WTC11 (cell line): ENCODE data around the gene P2RY11. TPM values are rescaled to one million over a fixed set of nuclear protein-coding genes. Genes with fewer than 3 reads are reported as not detected.

ENCODE experiments used
- ATAC-seq: fragments of 200-7000 bp; cut with Tn5 transposase; 2 replicates; pipeline ENCODE4 v1.10.0; 2021; ENCODE audit warnings: mild to moderate bottlenecking, moderate library complexity
- CTCF ChIA-PET: fragments of 300-600 bp; sonication (Branson Sonifier 250); formaldehyde crosslinking; loops from one replicate; lab custom pipeline; 2021; ENCODE audit warnings: antibody characterized with exemption; lab: Charles Lee
- POLR2A ChIA-PET: fragments of 350-600 bp; sonication (Branson Sonifier 250); formaldehyde crosslinking; loops from one replicate; lab custom pipeline; 2021; ENCODE audit warnings: antibody characterized with exemption; lab: Charles Lee
- DNase-seq: peaks from one replicate; pipeline ENCODE4 v3.0.0; 2021; ENCODE audit warnings: low spot score
- H3K27ac Mint-ChIP-seq: 2 replicates; pipeline ENCODE4 v1.8.0; 2021; ENCODE audit warnings: mixed read lengths
- H3K27me3 Mint-ChIP-seq: 2 replicates; pipeline ENCODE4 v1.8.0; 2021; ENCODE audit warnings: low read depth, mild to moderate bottlenecking, moderate library complexity, mixed read lengths
- H3K36me3 Mint-ChIP-seq: 2 replicates; pipeline ENCODE4 v1.8.0; 2021; ENCODE audit warnings: mixed read lengths
- H3K4me1 Mint-ChIP-seq: 2 replicates; pipeline ENCODE4 v1.8.0; 2022; ENCODE audit warnings: mixed read lengths
- H3K4me3 Mint-ChIP-seq: 2 replicates; pipeline ENCODE4 v1.8.0; 2021; ENCODE audit warnings: mild to moderate bottlenecking, moderate library complexity, mixed read lengths
- H3K9me3 Mint-ChIP-seq: 2 replicates; pipeline ENCODE4 v1.8.0; 2021; ENCODE audit warnings: mixed read lengths
- FOXJ3 ChIP-seq: sonication (generic); formaldehyde crosslinking; IDR thresholded peaks from 2 replicates; pipeline ENCODE4 v1.9.0; 2021; ENCODE audit warnings: missing genetic modification reagents, mild to moderate bottlenecking, borderline replicate concordance
- GTF2I ChIP-seq: fragments of 250-450 bp; sonication (Bioruptor Pico); conservative IDR thresholded peaks from 2 replicates; pipeline ENCODE4 v1.4.0; 2021; ENCODE audit warnings: mild to moderate bottlenecking
- HMGA2 ChIP-seq: fragments of 250-450 bp; sonication (Bioruptor Pico); IDR thresholded peaks from 2 replicates; pipeline ENCODE4 v1.4.0; 2021; ENCODE audit warnings: mild to moderate bottlenecking, moderate library complexity
- NR2C2 ChIP-seq: sonication (generic); formaldehyde crosslinking; IDR thresholded peaks from 2 replicates; pipeline ENCODE4 v1.8.0; 2022; ENCODE audit warnings: mild to moderate bottlenecking, missing genetic modification reagents
- SMAD3 ChIP-seq: sonication (generic); formaldehyde crosslinking; IDR thresholded peaks from 2 replicates; pipeline ENCODE4 v1.8.0; 2022; ENCODE audit warnings: missing genetic modification reagents, mild to moderate bottlenecking, borderline replicate concordance
- TEAD1 ChIP-seq: sonication (generic); formaldehyde crosslinking; IDR thresholded peaks from 2 replicates; pipeline ENCODE4 v1.8.0; 2022; ENCODE audit warnings: mild to moderate bottlenecking, missing genetic modification reagents
- ZNF219 ChIP-seq: sonication (generic); formaldehyde crosslinking; IDR thresholded peaks from 2 replicates; pipeline ENCODE4 v1.8.0; 2023; ENCODE audit warnings: missing genetic modification reagents, mild to moderate bottlenecking, borderline replicate concordance
- ZNF317 ChIP-seq: sonication (generic); formaldehyde crosslinking; IDR thresholded peaks from 2 replicates; pipeline ENCODE4 v1.8.1; 2023; ENCODE audit warnings: low read depth, mild to moderate bottlenecking, moderate library complexity, missing genetic modification reagents, borderline replicate concordance
- total RNA-seq: library from RNA; stranded (reverse); gene quantifications from 3 replicates; pipeline ENCODE4 v1.2.3, GENCODE V29; 2021
- TF ChIP-seq, protein P1 (sequence below): sonication (generic); formaldehyde crosslinking; IDR thresholded peaks from 2 replicates; pipeline ENCODE4 v1.8.1; 2023; ENCODE audit warnings: mild to moderate bottlenecking, missing genetic modification reagents
- TF ChIP-seq, protein P2 (sequence below): sonication (generic); formaldehyde crosslinking; IDR thresholded peaks from 2 replicates; pipeline ENCODE4 v1.8.0; 2022; ENCODE audit warnings: missing genetic modification reagents
- TF ChIP-seq, protein P3 (sequence below): fragments of 250-450 bp; sonication (Bioruptor Pico); IDR thresholded peaks from 2 replicates; pipeline ENCODE4 v1.9.0; 2021; ENCODE audit warnings: moderate library complexity, mild to moderate bottlenecking, inconsistent platforms, borderline replicate concordance
- TF ChIP-seq, protein P4 (sequence below): sonication (generic); formaldehyde crosslinking; IDR thresholded peaks from 2 replicates; pipeline ENCODE4 v1.8.0; 2022; ENCODE audit warnings: mild to moderate bottlenecking, missing genetic modification reagents
- TF ChIP-seq, protein P5 (sequence below): fragments of 250-450 bp; sonication (Bioruptor Pico); IDR thresholded peaks from 2 replicates; pipeline ENCODE4 v1.8.0; 2021; ENCODE audit warnings: mild to moderate bottlenecking
- TF ChIP-seq, protein P6 (sequence below): fragments of 250-450 bp; sonication (Bioruptor Pico); IDR thresholded peaks from 2 replicates; pipeline ENCODE4 v1.9.0; 2021; ENCODE audit warnings: mild to moderate bottlenecking
- TF ChIP-seq, protein P7 (sequence below): fragments of 250-450 bp; sonication (Bioruptor Pico); IDR thresholded peaks from 2 replicates; pipeline ENCODE4 v1.9.0; 2021; ENCODE audit warnings: mild to moderate bottlenecking, borderline replicate concordance
- TF ChIP-seq, protein P8 (sequence below): sonication (generic); formaldehyde crosslinking; IDR thresholded peaks from 2 replicates; pipeline ENCODE4 v1.8.0; 2023; ENCODE audit warnings: mild to moderate bottlenecking, missing genetic modification reagents

The P2RY11 gene
- total RNA-seq, 1 experiment from 2014 or later, result 21.0 TPM

DNA sequence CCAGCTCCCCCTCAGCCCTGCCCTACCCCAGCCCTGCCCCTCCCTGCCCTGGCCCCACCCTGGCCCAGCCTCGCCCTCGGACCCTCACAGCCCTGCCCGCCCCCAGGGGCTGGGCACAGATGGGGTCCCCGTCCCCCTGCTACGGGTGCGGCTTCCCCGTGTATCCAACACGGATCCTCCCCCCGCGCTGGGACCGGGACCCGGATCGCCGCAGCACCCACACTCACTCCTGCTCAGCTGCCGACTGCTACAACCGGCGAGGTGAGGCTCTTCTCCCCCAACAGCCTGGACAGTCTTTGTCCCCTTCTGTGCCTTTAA is 20.2 kb upstream of the P2RY11 start:
- POLR2A ChIA-PET, result no interaction called here
- DNase-seq, result no peak
- no peak for ATAC-seq
- CTCF ChIA-PET, result interaction anchor here (1.6 kb wide), 1 partner anchor 8 kb away, joined by 6 read pairs; no protein-coding TSS in a partner anchor
- Mint-ChIP-seq H3K36me3 (peaks cover 14% of the 10 kb centered on the region), H3K27ac (no peak overlapping the region), H3K27me3 (peaks cover 31% of the 10 kb centered on the region), H3K4me3 (no peak overlapping the region), H3K9me3 (no peaks in the 10 kb centered on the region), H3K4me1 (peaks cover 4% of the 10 kb centered on the region; the same call in 1 of the 2 replicates)
- TF ChIP-seq SMAD3 (CRISPR knock-in tag) (no peak), ZNF219 (no peak), ZNF317 (CRISPR knock-in tag) (no peak), HMGA2 (no peak)
- TF ChIP-seq, protein P1, sequence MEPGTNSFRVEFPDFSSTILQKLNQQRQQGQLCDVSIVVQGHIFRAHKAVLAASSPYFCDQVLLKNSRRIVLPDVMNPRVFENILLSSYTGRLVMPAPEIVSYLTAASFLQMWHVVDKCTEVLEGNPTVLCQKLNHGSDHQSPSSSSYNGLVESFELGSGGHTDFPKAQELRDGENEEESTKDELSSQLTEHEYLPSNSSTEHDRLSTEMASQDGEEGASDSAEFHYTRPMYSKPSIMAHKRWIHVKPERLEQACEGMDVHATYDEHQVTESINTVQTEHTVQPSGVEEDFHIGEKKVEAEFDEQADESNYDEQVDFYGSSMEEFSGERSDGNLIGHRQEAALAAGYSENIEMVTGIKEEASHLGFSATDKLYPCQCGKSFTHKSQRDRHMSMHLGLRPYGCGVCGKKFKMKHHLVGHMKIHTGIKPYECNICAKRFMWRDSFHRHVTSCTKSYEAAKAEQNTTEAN (CRISPR knock-in tag), result no peak
- TF ChIP-seq, protein P2, sequence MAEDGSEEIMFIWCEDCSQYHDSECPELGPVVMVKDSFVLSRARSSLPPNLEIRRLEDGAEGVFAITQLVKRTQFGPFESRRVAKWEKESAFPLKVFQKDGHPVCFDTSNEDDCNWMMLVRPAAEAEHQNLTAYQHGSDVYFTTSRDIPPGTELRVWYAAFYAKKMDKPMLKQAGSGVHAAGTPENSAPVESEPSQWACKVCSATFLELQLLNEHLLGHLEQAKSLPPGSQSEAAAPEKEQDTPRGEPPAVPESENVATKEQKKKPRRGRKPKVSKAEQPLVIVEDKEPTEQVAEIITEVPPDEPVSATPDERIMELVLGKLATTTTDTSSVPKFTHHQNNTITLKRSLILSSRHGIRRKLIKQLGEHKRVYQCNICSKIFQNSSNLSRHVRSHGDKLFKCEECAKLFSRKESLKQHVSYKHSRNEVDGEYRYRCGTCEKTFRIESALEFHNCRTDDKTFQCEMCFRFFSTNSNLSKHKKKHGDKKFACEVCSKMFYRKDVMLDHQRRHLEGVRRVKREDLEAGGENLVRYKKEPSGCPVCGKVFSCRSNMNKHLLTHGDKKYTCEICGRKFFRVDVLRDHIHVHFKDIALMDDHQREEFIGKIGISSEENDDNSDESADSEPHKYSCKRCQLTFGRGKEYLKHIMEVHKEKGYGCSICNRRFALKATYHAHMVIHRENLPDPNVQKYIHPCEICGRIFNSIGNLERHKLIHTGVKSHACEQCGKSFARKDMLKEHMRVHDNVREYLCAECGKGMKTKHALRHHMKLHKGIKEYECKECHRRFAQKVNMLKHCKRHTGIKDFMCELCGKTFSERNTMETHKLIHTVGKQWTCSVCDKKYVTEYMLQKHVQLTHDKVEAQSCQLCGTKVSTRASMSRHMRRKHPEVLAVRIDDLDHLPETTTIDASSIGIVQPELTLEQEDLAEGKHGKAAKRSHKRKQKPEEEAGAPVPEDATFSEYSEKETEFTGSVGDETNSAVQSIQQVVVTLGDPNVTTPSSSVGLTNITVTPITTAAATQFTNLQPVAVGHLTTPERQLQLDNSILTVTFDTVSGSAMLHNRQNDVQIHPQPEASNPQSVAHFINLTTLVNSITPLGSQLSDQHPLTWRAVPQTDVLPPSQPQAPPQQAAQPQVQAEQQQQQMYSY (CRISPR knock-in tag), result no peak
- TF ChIP-seq, protein P3, sequence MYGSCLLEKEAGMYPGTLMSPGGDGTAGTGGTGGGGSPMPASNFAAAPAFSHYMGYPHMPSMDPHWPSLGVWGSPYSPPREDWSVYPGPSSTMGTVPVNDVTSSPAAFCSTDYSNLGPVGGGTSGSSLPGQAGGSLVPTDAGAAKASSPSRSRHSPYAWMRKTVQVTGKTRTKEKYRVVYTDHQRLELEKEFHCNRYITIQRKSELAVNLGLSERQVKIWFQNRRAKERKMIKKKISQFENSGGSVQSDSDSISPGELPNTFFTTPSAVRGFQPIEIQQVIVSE (CRISPR knock-in tag), result no peak
- TF ChIP-seq, protein P4, sequence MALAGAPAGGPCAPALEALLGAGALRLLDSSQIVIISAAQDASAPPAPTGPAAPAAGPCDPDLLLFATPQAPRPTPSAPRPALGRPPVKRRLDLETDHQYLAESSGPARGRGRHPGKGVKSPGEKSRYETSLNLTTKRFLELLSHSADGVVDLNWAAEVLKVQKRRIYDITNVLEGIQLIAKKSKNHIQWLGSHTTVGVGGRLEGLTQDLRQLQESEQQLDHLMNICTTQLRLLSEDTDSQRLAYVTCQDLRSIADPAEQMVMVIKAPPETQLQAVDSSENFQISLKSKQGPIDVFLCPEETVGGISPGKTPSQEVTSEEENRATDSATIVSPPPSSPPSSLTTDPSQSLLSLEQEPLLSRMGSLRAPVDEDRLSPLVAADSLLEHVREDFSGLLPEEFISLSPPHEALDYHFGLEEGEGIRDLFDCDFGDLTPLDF (CRISPR knock-in tag), result no peak

DNA sequence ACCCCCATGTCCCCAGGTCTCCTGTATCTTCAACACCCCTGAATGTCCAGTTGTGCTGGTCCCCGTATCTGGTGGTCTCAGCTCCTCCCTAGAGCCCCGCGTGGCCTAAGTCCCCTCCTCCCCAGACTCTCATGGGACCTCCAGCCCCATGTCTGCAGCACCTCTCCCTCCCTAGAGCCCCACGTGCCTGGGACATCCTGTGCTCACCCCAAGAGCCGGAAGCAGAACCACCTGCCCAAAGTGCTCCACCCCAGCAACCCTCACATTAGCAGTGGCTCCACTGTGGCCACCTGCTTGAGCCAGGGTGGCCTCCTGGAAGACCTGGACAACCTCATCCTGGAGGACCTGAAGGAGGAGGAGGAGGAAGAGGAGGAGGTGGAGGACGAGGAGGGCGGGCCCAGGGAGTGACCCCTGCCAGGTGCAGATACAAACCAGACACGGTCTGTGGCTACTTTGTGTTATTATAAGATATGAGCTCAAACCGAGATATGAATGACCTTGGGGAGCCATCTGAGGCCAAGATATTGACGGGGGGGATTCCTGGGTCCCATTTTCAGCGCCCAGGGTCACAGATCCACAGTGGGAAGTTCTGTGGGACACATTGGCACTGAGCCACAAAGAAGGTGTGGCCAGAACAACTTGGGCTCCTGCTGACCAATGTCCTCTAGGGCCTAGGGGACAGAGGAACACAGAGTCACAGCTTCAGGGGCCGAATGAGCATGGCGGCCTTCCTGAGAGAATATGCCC is 19.4 kb upstream of the P2RY11 start:
- ChIA-PET POLR2A (interaction anchor here (0.6 kb wide), 1 partner anchor 1024 kb away, joined by 7 read pairs; no protein-coding TSS in a partner anchor), CTCF (no interaction called here)
- peaks cover 37% of the 10 kb centered on the region for H3K27me3 Mint-ChIP-seq
- ATAC-seq (no peak), DNase-seq (no peak)
- H3K4me1 Mint-ChIP-seq, result peaks cover 3% of the 10 kb centered on the region; the same call in 1 of the 2 replicates
- H3K9me3 Mint-ChIP-seq, result no peaks in the 10 kb centered on the region
- peaks cover 14% of the 10 kb centered on the region for H3K36me3 Mint-ChIP-seq
- H3K4me3 Mint-ChIP-seq, result no peak overlapping the region
- H3K27ac Mint-ChIP-seq, result no peak overlapping the region
- TF ChIP-seq, protein P5, sequence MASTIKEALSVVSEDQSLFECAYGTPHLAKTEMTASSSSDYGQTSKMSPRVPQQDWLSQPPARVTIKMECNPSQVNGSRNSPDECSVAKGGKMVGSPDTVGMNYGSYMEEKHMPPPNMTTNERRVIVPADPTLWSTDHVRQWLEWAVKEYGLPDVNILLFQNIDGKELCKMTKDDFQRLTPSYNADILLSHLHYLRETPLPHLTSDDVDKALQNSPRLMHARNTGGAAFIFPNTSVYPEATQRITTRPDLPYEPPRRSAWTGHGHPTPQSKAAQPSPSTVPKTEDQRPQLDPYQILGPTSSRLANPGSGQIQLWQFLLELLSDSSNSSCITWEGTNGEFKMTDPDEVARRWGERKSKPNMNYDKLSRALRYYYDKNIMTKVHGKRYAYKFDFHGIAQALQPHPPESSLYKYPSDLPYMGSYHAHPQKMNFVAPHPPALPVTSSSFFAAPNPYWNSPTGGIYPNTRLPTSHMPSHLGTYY (CRISPR knock-in tag), result no peak
- TF ChIP-seq TEAD1, result no peak
- no peak for TF ChIP-seq FOXJ3 (CRISPR knock-in tag)
- TF ChIP-seq, protein P6, sequence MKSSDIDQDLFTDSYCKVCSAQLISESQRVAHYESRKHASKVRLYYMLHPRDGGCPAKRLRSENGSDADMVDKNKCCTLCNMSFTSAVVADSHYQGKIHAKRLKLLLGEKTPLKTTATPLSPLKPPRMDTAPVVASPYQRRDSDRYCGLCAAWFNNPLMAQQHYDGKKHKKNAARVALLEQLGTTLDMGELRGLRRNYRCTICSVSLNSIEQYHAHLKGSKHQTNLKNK (CRISPR knock-in tag), result no peak
- no peak for TF ChIP-seq GTF2I
- TF ChIP-seq HMGA2, result no peak
- TF ChIP-seq NR2C2 (CRISPR knock-in tag), result no peak
- TF ChIP-seq, protein P3 (CRISPR knock-in tag), result no peak
- TF ChIP-seq, protein P7, sequence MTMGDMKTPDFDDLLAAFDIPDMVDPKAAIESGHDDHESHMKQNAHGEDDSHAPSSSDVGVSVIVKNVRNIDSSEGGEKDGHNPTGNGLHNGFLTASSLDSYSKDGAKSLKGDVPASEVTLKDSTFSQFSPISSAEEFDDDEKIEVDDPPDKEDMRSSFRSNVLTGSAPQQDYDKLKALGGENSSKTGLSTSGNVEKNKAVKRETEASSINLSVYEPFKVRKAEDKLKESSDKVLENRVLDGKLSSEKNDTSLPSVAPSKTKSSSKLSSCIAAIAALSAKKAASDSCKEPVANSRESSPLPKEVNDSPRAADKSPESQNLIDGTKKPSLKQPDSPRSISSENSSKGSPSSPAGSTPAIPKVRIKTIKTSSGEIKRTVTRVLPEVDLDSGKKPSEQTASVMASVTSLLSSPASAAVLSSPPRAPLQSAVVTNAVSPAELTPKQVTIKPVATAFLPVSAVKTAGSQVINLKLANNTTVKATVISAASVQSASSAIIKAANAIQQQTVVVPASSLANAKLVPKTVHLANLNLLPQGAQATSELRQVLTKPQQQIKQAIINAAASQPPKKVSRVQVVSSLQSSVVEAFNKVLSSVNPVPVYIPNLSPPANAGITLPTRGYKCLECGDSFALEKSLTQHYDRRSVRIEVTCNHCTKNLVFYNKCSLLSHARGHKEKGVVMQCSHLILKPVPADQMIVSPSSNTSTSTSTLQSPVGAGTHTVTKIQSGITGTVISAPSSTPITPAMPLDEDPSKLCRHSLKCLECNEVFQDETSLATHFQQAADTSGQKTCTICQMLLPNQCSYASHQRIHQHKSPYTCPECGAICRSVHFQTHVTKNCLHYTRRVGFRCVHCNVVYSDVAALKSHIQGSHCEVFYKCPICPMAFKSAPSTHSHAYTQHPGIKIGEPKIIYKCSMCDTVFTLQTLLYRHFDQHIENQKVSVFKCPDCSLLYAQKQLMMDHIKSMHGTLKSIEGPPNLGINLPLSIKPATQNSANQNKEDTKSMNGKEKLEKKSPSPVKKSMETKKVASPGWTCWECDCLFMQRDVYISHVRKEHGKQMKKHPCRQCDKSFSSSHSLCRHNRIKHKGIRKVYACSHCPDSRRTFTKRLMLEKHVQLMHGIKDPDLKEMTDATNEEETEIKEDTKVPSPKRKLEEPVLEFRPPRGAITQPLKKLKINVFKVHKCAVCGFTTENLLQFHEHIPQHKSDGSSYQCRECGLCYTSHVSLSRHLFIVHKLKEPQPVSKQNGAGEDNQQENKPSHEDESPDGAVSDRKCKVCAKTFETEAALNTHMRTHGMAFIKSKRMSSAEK (CRISPR knock-in tag), result no peak
- TF ChIP-seq, protein P8, sequence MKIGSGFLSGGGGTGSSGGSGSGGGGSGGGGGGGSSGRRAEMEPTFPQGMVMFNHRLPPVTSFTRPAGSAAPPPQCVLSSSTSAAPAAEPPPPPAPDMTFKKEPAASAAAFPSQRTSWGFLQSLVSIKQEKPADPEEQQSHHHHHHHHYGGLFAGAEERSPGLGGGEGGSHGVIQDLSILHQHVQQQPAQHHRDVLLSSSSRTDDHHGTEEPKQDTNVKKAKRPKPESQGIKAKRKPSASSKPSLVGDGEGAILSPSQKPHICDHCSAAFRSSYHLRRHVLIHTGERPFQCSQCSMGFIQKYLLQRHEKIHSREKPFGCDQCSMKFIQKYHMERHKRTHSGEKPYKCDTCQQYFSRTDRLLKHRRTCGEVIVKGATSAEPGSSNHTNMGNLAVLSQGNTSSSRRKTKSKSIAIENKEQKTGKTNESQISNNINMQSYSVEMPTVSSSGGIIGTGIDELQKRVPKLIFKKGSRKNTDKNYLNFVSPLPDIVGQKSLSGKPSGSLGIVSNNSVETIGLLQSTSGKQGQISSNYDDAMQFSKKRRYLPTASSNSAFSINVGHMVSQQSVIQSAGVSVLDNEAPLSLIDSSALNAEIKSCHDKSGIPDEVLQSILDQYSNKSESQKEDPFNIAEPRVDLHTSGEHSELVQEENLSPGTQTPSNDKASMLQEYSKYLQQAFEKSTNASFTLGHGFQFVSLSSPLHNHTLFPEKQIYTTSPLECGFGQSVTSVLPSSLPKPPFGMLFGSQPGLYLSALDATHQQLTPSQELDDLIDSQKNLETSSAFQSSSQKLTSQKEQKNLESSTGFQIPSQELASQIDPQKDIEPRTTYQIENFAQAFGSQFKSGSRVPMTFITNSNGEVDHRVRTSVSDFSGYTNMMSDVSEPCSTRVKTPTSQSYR, result no peak
